Measurements from ENCODE around the gene RSKR. TPM values are rescaled to one million over a fixed set of nuclear protein-coding genes. Genes with fewer than 3 reads are reported as not detected.

Gene RSKR
- total and polyA plus RNA-seq, 9 of the 15 experiments (the other 6 are each of a cell fraction or from before 2014, with no cell fraction given), result 1.4 to 42.3 (median 16.2) TPM

DNA sequence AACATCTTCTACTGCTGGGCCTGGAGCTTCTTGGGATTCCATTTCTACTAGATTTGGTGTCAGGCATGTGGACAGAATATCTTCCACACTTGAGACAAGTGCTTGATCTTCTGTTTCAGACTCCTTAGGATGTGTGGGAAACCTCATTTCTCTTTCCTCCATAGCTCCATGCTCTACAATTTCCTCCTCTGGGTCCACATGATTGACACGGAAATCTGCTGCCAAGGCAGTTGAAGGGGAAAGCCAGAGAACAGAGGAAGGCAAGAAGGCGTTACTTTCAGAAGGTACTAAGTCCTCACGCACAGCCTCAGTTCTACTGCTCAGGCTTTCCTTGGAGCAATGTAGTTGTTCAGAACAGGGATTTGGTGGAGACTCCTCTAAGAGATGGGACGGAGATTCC is 21.7 kb downstream of the RSKR start (continued):
- no peak for TF ChIP-seq PRPF4 (IDR thresholded peaks at IDR 0.05; ENCODE audit: insufficient read depth, low read depth, low read length, poor library complexity, severe bottlenecking)
- TF ChIP-seq, protein P1, sequence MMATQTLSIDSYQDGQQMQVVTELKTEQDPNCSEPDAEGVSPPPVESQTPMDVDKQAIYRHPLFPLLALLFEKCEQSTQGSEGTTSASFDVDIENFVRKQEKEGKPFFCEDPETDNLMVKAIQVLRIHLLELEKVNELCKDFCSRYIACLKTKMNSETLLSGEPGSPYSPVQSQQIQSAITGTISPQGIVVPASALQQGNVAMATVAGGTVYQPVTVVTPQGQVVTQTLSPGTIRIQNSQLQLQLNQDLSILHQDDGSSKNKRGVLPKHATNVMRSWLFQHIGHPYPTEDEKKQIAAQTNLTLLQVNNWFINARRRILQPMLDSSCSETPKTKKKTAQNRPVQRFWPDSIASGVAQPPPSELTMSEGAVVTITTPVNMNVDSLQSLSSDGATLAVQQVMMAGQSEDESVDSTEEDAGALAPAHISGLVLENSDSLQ (IDR thresholded peaks at IDR 0.05), result no peak
- TF ChIP-seq, protein P2, sequence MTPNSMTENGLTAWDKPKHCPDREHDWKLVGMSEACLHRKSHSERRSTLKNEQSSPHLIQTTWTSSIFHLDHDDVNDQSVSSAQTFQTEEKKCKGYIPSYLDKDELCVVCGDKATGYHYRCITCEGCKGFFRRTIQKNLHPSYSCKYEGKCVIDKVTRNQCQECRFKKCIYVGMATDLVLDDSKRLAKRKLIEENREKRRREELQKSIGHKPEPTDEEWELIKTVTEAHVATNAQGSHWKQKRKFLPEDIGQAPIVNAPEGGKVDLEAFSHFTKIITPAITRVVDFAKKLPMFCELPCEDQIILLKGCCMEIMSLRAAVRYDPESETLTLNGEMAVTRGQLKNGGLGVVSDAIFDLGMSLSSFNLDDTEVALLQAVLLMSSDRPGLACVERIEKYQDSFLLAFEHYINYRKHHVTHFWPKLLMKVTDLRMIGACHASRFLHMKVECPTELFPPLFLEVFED (CRISPR knock-in tag; conservative IDR thresholded peaks at IDR 0.05), result no peak

DNA sequence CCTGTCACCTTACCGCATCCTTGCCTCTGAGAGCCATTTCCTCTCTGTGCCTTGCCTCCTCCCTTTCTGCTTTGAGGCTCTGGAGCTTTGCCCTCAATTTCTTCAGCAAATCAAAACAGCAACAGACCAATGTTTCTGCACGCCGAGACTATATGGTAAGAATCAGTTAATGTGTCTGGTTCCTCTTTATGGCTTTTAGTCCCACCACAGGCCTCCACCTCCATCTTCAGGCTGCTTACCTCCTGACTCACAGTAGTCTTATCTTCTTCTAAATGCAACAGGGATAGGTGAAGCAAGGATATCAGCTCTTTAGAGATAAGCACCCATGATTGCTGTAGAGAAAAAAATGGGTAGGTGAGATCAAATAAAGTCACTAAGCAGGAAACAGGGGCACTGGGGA is 28.1 kb downstream of the RSKR start:
- H3K4me2 ChIP-seq (ENCODE audit: insufficient read depth, low read length), result no peak overlapping the region
- H3K9me3 ChIP-seq (replicated peaks; ENCODE audit: control insufficient read depth, insufficient read depth, low read depth, low read length), result no peaks in the 10 kb centered on the region
- CTCF ChIA-PET (ENCODE audit: low intra/inter-chr PET ratio), result no interaction called here
- peaks cover 3% of the 10 kb centered on the region for H3K9me1 ChIP-seq (ENCODE audit: control insufficient read depth, insufficient read depth, low read length)
- intact Hi-C loops (cut with micrococcal nuclease), result no loop called here
- no peak overlapping the region for H3K4me3 ChIP-seq
- TF ChIP-seq ZNF436 (CRISPR knock-in tag; IDR thresholded peaks at IDR 0.05), result no peak
- no peak for TF ChIP-seq POLR2G (IDR thresholded peaks at IDR 0.05; ENCODE audit: low read depth, low read length)
- no peak for TF ChIP-seq ZNF408 (CRISPR knock-in tag; IDR thresholded peaks at IDR 0.05; ENCODE audit: low read depth)
- peaks cover 90% of the 10 kb centered on the region for H3K36me3 ChIP-seq (ENCODE audit: control insufficient read depth, insufficient read depth, low read length)
- POLR2A ChIA-PET, result interaction anchor here (0.7 to 16.7 kb wide), 4 partner anchors 9 to 512 kb away, joined by 3 to 274 read pairs (median 16); partner anchors contain the start of genes ALDOC, PIGS and SPAG5
- H2AFZ ChIP-seq (ENCODE audit: low read depth, low read length), result no peak overlapping the region
- no peaks in the 10 kb centered on the region for H4K20me1 ChIP-seq (replicated peaks; ENCODE audit: control insufficient read depth, insufficient read depth, low read length)
- DNase-seq (ENCODE audit: extremely low read depth in 1 of 4, low spot score in 3 of 4) (no peak), ATAC-seq (no peak), FAIRE-seq (no peak)
- BruUV-seq (replicated peaks), result no TSS peak
- H3K79me2 ChIP-seq (ENCODE audit: control insufficient read depth, insufficient read depth, low read length), result 0 out of 3 replicates have a peak, but pooled peaks cover 2% of the 10 kb centered on the region
- H3K27ac ChIP-seq (ENCODE audit: extremely low read depth, low read depth, low read length), result no peak overlapping the region
- no peaks in the 10 kb centered on the region for H3K27me3 ChIP-seq (ENCODE audit: control insufficient read depth in 2 of 2, insufficient read depth in 2 of 2, low read length in 2 of 2)
- in situ Hi-C loops (cut with MboI), result no loop called here
- 86% methylated on average over 3 of the region's 3 CpGs for WGBS (ENCODE audit: insufficient coverage, low coverage, missing lambda C conversion rate)
- no peak overlapping the region for H3K9ac ChIP-seq (ENCODE audit: insufficient read depth in 1 of 2, low read depth in 2 of 2, low read length in 2 of 2)
- H3K4me1 ChIP-seq (replicated peaks in 1 of 2; ENCODE audit: control insufficient read depth in 2 of 2, insufficient read depth in 2 of 2, low read length in 2 of 2), result no peaks in the 10 kb centered on the region

Measured in K562 (cell line).